ENCODE data around the gene F2R.

F2R gene

DNA sequence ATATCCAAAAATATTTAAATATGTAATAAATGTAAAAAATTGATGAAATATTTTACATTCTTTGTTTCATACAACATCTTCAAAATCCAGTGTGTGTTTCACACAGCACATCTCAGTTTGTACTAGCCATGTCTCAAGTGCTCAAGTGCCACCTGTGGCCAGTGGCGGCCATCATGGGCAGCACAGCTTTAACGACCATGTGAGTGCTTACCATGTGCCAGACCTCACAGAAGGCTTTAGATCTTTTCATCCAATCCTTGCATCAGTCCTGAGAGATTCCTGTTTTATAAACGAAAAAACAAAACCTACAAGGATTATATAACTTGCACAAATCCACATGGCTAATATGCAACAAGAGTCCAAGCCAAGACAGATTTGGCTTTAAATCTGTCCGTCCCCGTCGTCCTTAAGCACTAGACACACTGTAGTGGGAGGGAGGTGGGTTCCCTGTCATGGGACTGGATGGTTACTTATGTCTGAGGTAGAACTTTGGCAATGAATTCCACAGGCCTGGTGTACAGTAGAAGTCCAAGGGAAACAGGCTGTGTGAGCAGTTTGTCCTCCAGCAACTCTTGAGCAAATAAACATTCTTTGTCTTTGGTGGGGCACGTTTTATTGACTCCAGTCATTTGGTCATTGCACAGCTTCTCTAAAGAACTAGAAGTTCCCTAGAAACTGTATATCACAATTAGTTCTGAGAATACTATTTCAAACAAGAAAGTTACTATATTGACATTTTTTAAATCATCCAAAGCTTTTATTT lies 25.0 kb upstream of the F2R start:
- no peak for DNase-seq

DNA sequence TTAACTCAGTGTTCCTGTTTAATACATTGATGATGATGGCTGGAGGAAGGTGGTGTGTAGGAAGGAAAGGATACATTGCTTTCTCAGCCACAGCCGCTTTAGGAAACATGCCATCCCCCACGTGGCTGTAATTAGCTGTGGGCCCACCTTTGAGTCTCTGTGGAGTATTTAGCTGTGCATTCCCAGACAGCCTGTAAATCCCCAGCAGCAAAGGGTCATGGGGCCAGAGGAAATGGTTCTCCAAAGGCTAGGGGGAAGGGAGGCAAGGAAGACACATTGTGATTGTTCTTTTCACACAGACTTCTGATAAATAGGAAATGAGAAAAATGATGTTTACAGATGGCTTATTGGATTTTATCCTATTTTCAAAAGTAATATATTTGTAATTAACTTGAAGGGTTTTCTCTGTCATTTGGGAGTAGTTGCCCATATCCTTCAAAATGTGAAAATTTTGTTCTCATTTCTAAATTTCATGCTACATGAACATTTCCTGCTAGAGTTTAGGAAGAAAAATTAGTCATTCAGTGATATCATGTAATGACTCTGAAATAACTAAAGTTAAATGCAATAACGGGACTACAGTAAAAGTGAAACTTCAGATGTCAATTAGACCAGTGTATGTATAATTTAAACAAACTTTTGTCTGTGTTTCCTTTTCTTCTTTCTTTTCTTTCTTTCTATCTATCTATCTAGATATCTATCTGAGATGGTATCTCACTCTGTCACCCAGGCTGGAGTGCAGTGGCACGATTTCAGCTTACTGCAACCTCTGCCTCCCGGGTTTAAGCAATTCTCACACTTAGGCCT lies 24.3 kb upstream of the F2R start:
- DNase-seq: no peak

DNA sequence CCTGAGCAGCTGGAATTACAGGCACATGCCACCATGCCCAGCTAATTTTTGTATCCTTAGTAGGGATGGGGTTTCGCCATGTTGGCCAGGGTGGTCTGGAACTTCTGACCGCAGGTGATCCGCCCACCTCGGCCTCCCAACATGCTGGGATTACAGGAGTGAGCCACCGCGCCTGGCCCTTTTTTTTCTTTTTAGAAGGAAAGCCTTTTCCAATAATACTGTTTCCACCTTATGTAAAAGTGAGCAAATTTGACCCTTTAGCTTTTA lies 23.7 kb upstream of the F2R start:
- DNase-seq: no peak

DNA sequence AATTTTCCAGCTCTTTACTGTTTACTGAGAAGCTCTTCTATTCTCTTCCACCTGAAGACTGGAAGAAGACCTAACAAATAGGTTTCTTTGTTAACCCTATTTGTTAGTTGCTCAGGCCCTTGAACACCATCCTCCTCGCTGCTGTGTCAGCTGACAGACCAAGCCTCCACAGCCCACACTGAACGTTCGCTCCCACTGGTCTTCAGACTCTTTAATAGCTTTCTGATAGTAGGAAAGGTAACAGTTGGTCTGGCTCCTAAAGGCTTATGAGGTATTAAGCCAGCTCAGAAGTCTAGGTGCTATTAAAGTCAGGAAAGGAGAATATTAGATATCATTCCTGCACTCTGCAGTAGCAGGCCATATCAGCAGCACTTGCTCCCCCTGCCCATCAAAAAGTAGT lies 23.3 kb upstream of the F2R start:
- DNase-seq: no peak

DNA sequence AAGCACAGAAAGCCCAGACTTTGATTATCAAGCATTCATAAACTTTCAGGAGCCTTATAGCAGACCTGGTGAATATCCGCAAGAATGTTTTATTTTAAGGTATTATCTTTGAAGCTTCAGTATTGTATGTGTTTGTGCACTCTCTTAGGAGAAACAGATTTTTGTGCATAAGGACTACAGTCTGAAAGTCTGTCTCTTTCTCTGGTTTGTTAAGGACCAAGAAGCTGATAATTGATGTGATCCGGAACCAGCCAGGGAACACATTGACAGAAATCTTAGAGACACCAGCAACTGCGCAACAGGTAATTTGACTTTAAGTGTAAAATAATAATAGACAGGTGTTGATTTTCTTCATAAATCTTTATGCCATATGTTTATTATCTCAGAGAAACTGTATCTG lies 22.8 kb upstream of the F2R start:
- no peak for DNase-seq

DNA sequence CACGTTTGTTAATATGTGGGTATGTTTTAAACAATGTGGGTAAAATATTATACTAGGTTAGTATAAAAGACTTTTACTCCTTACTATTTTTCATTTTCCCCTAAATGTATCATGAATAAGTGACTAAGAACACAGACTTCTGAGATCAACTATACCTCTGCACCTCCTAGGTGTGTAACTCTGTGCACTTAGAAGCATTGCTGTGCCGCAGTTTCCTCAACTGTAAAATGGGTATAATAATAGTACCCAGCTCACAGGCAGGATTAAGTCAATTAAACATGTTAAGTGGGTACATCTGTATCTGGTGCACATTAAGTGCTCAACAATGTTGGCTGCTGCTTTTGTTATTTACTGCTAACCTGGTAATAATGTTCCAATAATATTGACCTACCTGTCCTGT lies 21.6 kb upstream of the F2R start:
- DNase-seq: no peak

DNA sequence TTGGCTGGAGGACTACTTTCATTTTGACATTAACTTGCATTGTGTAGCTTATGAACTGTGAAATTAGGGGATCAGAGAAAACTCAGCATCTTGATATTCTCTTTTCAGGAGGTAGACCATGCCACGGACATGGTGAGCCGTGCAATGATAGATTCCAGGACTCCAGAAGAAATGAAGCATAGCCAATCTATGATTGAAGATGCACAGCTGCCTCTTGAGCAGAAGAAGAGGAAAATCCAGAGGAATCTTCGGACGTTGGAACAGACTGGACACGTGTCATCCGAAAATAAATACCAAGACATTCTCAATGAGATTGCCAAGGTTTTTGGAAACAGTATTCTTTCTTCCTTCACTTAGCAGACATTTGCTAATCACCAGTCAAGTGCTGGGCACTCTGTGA lies 20.6 kb upstream of the F2R start:
- no peak for DNase-seq

DNA sequence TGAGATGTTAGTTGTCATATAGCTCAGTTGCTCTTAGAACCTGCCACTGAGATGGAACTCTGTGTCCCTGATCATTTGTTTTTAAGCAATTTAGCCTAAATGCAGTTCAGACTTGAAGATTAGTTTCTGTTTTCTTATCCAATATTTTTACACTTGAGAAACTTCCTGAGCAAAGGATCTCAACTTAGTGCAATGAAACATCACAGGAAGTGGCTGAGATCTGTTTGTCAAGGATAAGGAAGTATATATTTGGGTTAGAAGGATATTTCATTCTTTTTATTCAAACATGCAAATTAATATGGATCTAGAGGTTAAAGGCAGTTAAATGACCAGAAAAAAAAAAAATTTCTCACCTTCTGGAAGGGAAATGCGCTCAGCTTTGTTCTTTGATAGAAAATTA lies 19.7 kb upstream of the F2R start:
- DNase-seq: no peak

DNA sequence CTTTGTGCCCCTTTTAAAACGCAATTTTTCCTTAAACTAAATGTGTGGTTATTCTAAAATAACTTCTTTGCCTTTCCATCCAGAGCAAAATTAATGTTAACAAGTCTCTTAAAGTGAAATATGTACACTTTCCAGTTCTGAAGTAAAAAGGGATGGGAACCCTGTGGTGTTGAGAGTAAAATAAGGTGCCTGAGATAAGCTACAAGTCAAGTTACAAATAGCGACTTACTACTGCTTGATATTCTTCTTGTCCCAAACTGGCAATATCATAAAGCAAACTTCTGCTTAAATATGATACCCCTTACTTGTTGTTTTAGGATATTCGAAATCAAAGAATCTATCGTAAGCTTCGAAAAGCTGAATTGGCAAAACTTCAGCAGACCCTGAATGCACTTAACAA lies 18.3 kb upstream of the F2R start:
- DNase-seq: no peak

DNA sequence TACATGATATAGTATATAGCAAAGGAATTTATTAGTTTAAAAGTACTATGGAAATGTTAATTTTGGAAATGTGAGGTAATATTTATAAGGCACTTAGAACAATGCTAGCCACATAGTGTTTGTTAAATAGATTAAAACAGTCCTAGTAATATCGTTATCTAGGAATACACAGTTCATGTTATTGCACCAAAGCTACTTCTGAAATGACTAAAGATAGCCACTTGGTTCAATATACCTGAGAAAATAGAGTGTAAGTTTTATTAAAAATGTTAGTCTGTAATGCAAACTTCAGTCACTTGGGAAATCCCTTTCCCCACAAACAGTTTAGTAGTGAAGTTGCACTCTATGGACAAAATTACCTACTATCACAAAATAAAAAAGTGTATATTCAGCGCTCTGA lies 15.4 kb upstream of the F2R start:
- DNase-seq: no peak

DNA sequence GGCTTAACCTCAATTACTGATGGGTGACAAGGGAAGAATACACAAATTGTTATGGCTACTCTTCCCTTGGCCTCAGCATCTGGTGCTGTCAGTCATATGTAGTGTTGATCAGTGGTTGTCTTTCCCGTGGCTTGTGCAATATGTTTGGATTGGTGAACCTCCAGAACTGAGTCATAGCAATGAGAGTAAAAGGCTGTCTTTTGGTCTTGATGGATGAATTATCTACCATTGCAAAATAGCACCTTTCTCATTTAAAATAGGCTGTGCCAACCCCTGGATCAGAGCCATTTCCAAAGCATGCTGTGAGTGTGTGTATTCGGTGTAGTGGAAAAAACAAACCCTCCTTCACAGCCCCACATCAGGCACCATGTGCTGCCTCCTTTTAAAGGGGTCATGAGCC lies 14.6 kb upstream of the F2R start:
- DNase-seq: no peak

DNA sequence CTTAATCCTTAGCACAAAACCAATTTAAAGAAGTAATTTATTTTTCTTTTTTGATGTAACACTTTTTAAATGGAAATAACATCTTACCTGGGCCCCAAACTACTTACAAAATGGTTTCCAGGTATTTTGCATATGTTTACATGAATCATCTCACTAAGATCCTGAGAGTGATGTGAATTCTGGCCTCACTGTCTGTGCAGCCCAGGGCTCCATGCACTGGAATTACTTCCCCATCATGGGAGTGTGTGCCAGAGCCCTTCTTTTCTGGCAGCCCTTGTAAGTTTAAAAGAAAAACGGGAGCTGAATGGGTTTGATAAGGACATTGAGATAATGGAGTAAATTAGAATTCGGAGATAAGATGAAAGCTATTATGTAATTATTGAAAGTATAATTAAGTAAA lies 12.2 kb upstream of the F2R start:
- no peak for DNase-seq

DNA sequence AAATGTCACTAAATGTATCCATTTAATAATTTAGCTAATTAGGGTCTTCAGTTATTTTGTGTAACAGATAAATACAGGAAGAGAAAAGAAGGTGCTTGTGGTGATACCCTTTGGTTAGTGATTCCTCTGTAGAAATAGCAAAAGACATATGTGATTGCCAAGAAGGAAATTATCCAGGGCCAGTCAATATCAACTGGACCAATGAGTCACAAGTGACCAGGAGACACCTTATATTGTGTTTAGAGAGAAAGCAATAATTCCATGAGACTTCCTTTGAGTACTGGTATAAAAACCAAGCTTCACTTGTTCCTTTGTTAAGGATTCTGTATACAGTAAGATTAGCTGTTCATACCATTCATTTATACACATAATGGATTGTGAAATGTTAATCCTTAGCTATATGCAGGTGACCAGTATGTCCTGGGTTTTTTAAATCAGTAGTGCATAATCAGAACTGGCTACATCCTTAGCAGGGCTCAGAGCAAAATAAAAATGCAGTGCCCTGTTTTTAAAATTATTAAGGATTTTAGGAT lies 11.7 kb upstream of the F2R start:
- no peak for DNase-seq

DNA sequence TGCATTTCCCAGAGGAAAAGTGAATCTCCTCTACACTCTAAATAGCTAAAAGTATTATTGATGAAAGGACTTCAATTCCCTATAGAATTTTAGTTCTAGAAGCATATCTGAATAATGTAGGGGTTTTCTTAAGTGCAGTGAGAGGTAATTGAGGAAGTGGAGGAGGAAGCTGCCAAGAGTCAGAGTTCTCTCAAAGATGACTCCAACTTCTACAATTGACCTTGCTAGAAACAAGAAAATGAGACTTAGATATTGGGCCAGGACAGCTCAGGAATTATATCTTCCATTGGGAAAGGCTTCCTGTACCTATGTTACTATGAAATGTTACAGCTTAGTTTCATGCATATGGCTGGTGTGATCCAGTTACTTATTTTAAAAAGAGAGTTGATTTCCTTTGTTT lies 10.4 kb upstream of the F2R start:
- DNase-seq: no peak

DNA sequence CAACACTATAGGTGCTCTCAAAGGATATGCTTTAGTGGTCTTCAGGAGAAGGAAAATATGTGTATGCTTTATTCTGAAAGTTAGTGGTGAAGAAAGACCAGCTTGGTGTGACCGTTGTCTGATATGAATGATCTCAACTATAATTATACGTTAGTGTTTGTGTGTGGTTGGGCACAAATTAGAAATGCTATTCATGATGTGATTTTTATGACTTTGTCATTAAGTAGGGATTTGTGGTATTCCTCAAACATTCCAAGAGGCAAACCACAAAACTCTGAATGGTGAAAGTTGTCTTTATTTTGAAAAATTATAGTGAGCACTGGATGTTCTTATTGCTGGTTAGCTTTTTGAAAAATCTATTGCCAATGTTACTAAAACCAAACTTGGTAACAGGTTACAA lies 6.2 kb upstream of the F2R start:
- DNase-seq: no peak

DNA sequence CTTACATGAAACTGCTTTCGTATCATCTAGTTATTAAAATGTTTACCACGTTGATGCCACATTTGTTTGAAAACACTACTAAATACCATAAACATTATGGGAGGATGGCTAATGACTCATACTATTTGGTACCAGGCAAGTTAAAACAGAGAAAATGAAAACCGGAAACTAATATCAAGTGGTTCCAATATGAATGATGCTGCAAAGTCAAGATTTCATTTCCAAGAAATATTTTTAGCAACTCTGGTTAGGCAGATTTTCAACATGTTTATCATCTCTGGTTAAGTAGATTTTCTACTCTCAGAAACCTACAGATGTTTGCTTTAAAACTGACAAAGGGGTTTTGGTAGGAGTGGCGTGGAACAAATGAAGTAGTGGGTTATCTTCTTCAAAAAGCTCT lies 4.9 kb upstream of the F2R start:
- DNase-seq: no peak

DNA sequence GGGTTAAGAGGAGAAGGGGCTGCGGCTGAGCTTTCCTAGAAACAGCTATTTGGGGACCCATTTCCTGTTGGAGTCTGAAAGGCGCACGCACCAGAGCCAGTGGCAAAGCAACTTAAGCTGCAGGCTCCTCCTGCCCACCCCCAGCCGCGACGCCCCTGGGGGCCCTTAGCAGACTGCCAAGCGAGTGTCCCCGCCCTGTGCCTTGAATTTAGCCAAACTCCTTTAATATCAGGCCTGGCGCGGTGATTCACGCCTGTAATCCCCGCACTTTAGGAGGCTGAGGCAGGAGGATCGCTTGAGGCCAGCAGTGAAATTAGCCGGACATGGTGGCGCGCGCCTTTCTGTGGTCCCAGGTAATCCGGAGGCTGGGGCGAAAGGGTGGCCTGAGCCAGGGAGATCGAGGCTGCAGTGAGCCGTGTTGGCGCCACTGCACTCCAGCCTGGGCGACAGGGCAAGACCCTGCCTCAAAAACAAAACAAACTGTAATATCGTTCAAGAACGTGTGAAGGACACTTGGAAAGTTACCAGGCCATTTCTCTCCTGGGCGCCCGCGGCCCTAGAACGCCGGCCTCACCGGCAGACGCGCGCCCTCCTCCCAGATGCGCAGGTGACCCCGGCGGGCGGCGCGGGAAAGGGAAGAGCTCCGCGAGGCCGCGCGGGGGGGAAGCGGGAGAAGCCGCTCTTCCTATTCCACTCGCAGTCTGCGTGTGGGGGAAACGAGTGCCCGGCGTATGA lies 1.0 kb upstream of the F2R start:
- peak; percentile 15 for DNase-seq

DNA sequence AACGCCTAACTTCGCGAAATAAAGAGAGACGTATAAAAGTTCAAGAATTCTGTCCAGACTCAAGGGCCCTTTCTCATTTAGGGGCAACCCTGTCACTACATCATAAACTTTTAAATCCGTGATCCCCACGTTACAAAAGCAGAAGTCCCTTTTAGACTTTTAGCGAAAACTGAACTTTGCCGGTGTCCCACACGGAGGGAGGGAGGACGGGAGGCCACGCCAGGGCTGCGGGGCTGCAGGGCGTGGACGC lies 515 bp upstream of the F2R start:
- no peak for DNase-seq

DNA sequence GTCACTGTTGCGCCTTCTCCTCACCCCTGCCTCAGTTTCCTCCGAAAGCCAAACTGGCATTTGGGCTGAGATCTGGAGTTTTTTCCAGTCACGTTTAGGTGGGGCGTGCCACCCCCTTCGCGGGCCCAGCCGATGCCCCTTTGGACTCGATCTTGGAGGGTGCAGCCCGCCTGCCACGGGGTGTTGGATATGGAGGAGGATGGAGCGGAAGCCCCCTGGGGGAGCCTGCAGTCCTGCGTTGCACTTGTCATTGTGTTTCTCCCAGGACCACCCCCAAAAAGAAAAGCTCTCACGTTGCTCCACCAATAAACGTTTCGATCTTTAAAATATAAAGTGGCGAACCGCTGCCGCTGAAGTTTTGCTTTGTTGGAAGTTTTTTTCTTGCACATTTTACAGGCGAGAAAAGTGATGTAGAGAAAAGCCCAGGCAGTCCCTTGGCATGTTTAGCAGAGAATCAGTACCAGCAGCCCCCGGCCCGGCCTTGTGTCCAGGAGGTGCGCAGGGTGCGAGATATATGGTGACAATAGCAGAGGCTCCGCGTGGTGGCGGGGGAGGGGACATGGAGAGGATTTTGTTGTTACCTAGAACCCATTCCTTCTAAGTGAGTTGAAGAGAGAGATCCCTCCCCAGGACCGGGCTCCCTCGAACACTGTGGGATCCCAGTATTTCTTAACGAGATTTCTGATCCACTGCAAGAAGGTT lies 681 bp downstream of the F2R start:
- no peak for DNase-seq

DNA sequence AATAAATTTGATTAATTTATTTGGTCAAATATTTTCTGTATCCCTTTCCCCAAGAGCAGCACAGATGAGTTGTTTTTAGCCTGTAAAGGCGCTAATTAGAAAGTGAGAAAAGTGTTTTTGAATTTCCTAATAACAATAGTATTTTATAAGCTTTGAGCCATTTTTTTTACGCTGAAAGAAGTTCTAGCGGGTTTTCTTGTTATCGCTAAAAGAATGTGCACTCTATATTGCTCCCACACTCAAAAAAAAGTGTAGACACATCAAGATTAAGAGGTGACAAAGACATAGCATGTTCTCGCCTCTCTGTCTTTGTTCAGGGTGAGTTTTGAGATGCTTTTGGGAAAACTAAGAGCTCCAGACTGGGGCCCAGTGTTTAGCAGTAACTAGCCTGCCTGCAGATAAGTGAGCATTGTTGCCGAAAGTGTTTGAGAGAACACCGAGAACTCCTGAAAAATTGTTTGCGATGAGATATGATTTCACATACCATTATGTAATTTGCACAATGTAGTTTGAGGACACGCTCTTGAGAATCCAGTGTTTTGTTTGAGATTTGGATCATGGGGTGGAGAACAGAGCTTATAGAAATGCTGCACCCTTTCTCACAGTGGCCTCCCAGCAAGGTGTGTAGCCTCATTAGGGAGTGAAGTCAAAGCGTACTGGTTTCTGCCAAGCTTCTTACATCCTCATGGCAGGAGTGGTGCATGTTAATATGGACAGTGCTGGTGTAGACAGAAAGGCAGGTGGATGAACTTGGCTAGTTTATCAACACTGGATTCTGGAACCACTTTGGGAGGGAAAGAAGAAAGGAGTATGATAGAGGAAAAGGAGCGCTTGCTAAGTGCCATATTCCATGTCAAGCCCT lies 1.5 kb downstream of the F2R start:
- DNase-seq: no peak

DNA sequence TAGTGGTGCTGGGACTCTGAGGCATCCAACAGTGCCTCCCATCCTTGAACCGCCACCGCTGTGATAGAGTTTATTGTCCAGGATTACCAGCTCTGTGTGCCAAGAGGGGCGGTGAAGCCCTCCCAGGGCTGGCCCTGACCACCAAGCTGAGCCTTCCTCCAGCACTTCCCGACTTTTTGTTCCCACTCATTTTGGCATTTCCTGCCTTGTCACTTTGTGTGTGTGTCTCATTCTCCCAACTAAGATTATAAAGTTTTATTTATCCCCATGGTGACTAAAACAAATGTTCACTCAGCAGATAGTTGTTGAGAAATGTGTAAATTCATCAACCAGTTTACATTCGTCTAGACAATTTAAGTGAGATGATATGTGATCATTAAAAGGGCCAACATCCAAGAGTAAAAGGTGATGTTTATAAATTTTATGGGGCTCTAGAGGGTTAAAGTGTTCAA lies 2.5 kb downstream of the F2R start:
- no peak for DNase-seq

DNA sequence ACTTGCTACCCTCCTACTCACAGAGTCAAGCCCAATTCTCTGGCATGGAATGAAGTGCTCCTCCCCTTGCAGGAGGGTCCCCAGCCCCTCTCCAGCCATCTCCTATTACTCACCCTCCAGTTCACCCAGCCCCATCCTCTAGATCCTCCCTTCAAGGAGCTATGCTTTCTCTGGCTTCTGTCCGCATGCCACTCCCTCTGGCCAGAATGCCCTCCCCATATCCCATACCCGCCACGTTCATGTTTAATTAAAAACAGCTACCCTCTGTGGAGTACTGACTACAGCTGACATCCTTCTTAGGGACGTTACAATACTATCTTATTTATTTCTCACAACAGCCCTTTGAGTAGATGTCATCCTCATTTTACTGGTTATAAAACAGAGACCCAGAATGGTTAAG lies 3.0 kb downstream of the F2R start:
- no peak for DNase-seq

All from activated naive CD4-positive, alpha-beta T cell treated with anti-CD3 and anti-CD28 coated beads, Interleukin-2, amount 50 U/mL, for 16 hours (primary cell).